ENCODE measurements around the gene ADISSP. TPM values are rescaled to one million over a fixed set of nuclear protein-coding genes. Genes with fewer than 3 reads are reported as not detected.

The ADISSP gene
- total RNA-seq, 1 experiment from 2014 or later = 99.4 TPM

- CTCF ChIA-PET = interaction anchor here (1.8 kb wide), 1 partner anchor 103 kb away, joined by 8 read pairs; no protein-coding TSS in a partner anchor
Observed at GRCh38 chr20:3751675-3752385, 15.7 kb downstream of the ADISSP start.

More at GRCh38 chr20:3751675-3752385, 15.7 kb downstream of the ADISSP start:
- Histone ChIP-seq H3K9me3 (ENCODE audit: control insufficient read depth in 1 of 2, insufficient read depth in 1 of 2, low read depth in 1 of 2, low read length in 2 of 2) (no peaks in the 10 kb centered on the region), H3K9me2 (ENCODE audit: insufficient read depth) (no peaks in the 10 kb centered on the region), H2AFZ (ENCODE audit: low read depth, low read length, poor library complexity, severe bottlenecking) (no peak overlapping the region), H4K20me1 (ENCODE audit: insufficient read depth) (no peaks in the 10 kb centered on the region), H3K4me1 (ENCODE audit: control insufficient read depth in 1 of 2, insufficient read depth in 2 of 2, low read length in 2 of 2) (peaks cover 0 to 8% of the 10 kb centered on the region in 2 experiments; a peak in 1 of 4 replicates), H3K79me2 (ENCODE audit: insufficient read depth, low read length) (0 out of 2 replicates have a peak, but pooled peaks cover 2% of the 10 kb centered on the region), H3K4me2 (ENCODE audit: low read length) (no peak overlapping the region), H3K27me3 (ENCODE audit: insufficient read depth, low read length) (no peaks in the 10 kb centered on the region), H3K27ac (ENCODE audit: low read depth, low read length) (no peak overlapping the region), H3K9ac (ENCODE audit: low read length) (no peak overlapping the region), H3K36me3 (ENCODE audit: control insufficient read depth in 1 of 2, insufficient read depth in 2 of 2, low read length in 2 of 2) (peaks cover 6 to 23% of the 10 kb centered on the region in 2 experiments; a peak in 3 of 4 replicates), H3K4me3 (replicated peaks in 1 of 2; ENCODE audit: low read depth in 1 of 2, low read length in 2 of 2) (no peak overlapping the region)
- RAD21 ChIA-PET (ENCODE audit: low non-redundant PET in 1 of 2, low total read pairs in 2 of 2, uncharacterized antibody in 2 of 2, unreplicated experiment in 2 of 2) = interaction anchor here in 1 of 2 experiments (1.7 kb wide), 1 partner anchor 66 kb away, joined by 3 read pairs; no protein-coding TSS in a partner anchor
- DNase-seq (ENCODE audit: low read depth, low spot score) = no peak
- POLR2A ChIA-PET = no interaction called here
- no peak for TF ChIP-seq MAX (IDR thresholded peaks at IDR 0.05)
- no peak for TF ChIP-seq SP1 (IDR thresholded peaks at IDR 0.05; ENCODE audit: low read depth)
- no peak for TF ChIP-seq TCF7L2 (IDR thresholded peaks at IDR 0.05; ENCODE audit: borderline replicate concordance, extremely low read depth, insufficient read depth, insufficient read length)
- TF ChIP-seq, protein P1, sequence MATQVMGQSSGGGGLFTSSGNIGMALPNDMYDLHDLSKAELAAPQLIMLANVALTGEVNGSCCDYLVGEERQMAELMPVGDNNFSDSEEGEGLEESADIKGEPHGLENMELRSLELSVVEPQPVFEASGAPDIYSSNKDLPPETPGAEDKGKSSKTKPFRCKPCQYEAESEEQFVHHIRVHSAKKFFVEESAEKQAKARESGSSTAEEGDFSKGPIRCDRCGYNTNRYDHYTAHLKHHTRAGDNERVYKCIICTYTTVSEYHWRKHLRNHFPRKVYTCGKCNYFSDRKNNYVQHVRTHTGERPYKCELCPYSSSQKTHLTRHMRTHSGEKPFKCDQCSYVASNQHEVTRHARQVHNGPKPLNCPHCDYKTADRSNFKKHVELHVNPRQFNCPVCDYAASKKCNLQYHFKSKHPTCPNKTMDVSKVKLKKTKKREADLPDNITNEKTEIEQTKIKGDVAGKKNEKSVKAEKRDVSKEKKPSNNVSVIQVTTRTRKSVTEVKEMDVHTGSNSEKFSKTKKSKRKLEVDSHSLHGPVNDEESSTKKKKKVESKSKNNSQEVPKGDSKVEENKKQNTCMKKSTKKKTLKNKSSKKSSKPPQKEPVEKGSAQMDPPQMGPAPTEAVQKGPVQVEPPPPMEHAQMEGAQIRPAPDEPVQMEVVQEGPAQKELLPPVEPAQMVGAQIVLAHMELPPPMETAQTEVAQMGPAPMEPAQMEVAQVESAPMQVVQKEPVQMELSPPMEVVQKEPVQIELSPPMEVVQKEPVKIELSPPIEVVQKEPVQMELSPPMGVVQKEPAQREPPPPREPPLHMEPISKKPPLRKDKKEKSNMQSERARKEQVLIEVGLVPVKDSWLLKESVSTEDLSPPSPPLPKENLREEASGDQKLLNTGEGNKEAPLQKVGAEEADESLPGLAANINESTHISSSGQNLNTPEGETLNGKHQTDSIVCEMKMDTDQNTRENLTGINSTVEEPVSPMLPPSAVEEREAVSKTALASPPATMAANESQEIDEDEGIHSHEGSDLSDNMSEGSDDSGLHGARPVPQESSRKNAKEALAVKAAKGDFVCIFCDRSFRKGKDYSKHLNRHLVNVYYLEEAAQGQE (IDR thresholded peaks at IDR 0.05; ENCODE audit: low read depth) = no peak
- no peak for TF ChIP-seq CEBPB (IDR thresholded peaks at IDR 0.05; ENCODE audit: low read depth)
- TF ChIP-seq ELF1 (IDR thresholded peaks at IDR 0.05; ENCODE audit: borderline replicate concordance, low read depth) = no peak
- TF ChIP-seq FOSL1 (IDR thresholded peaks at IDR 0.05; ENCODE audit: low read depth) = no peak
- no peak for TF ChIP-seq EZH2 (IDR thresholded peaks at IDR 0.05)
- TF ChIP-seq POLR2A (IDR thresholded peaks at IDR 0.05; ENCODE audit: borderline replicate concordance, extremely low read depth, insufficient read depth, insufficient read length) = no peak
- TF ChIP-seq SRF (IDR thresholded peaks at IDR 0.05; ENCODE audit: low read depth) = no peak
- TF ChIP-seq CBX3 (IDR thresholded peaks at IDR 0.05; ENCODE audit: low read depth) = no peak
- TF ChIP-seq CTCF (IDR thresholded peaks at IDR 0.05 in 2 of 3, conservative IDR thresholded peaks at IDR 0.05 in 1 of 3; ENCODE audit: borderline replicate concordance in 1 of 3, insufficient read depth in 1 of 3, low read depth in 2 of 3, low read length in 2 of 3) = no peak
- BruUV-seq (replicated peaks) = no TSS peak
- intact Hi-C loops (cut with micrococcal nuclease) = no loop called here
- no peak for ATAC-seq

Data from HCT116 (cell line).